ENCODE data around the gene HIVEP3. TPM values are rescaled to one million over a fixed set of nuclear protein-coding genes. Genes with fewer than 3 reads are reported as not detected.

HIVEP3 gene
- total RNA-seq, 1 experiment from 2014 or later: 0.55 TPM

GRCh38 chr1:41536361-41536802 lies 382.3 kb downstream of the HIVEP3 start (continued):
- TF ChIP-seq IRF1 (CRISPR knock-in tag; IDR thresholded peaks at IDR 0.05): no peak
- TF ChIP-seq ZNF219 (CRISPR knock-in tag; IDR thresholded peaks at IDR 0.05; ENCODE audit: borderline replicate concordance): no peak
- TF ChIP-seq SMAD4 (CRISPR knock-in tag; IDR thresholded peaks at IDR 0.05): no peak

- TF ChIP-seq, protein P1, sequence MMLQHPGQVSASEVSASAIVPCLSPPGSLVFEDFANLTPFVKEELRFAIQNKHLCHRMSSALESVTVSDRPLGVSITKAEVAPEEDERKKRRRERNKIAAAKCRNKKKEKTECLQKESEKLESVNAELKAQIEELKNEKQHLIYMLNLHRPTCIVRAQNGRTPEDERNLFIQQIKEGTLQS (CRISPR knock-in tag; conservative IDR thresholded peaks at IDR 0.05): no peak
- no peak for TF ChIP-seq ZNF281 (CRISPR knock-in tag; IDR thresholded peaks at IDR 0.05)
- no peak for TF ChIP-seq ZMAT4 (CRISPR knock-in tag; IDR thresholded peaks at IDR 0.05)
- no peak for TF ChIP-seq FOXK1 (CRISPR knock-in tag; IDR thresholded peaks at IDR 0.05)
- Mint-ChIP-seq H3K4me1 (no peaks in the 10 kb centered on the region), H3K27ac (no peak overlapping the region), H3K27me3 (ENCODE audit: low read depth) (no peaks in the 10 kb centered on the region; the same call in 1 of the 2 replicates), H3K9me3 (peaks cover 14% of the 10 kb centered on the region), H3K36me3 (no peaks in the 10 kb centered on the region), H3K4me3 (no peak overlapping the region)
- ChIA-PET CTCF (interaction anchor here (1.2 to 4.1 kb wide), 2 partner anchors 19 to 38 kb away, joined by 3 to 22 read pairs; no protein-coding TSS in a partner anchor), POLR2A (no interaction called here)
- DNase-seq (ENCODE audit: low spot score) (no peak), ATAC-seq (no peak)
Measured at GRCh38 chr1:41535716-41536115, 383.0 kb downstream of the HIVEP3 start.

DNA sequence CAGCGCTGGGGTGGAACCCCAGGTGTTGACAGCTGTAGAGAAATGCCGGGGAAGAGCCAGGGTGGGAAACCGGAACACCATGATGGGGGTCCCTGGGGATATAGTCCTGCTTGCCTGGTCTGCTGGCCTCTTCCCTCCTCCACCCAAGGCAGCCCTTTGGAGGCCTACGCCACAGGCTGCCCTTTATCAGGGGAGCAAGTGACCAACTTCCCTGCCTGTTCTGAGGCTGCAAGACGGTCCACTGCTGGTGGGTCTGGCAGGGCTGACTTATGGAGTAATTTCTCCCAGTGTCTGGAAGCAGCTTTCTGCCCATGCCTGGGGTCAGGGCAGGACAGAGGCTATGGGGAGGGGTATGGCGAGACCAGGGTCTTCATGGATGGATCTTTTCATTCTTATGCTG lies 383.4 kb downstream of the HIVEP3 start:
- DNase-seq (ENCODE audit: low spot score): no peak
- Mint-ChIP-seq H3K9me3 (peaks cover 18% of the 10 kb centered on the region), H3K4me1 (no peaks in the 10 kb centered on the region), H3K36me3 (no peaks in the 10 kb centered on the region), H3K27ac (no peak overlapping the region), H3K4me3 (no peak overlapping the region), H3K27me3 (ENCODE audit: low read depth) (no peaks in the 10 kb centered on the region; the same call in 1 of the 2 replicates)
- no peak for TF ChIP-seq ZNF138 (CRISPR knock-in tag; conservative IDR thresholded peaks at IDR 0.05)
- TF ChIP-seq, protein P2, sequence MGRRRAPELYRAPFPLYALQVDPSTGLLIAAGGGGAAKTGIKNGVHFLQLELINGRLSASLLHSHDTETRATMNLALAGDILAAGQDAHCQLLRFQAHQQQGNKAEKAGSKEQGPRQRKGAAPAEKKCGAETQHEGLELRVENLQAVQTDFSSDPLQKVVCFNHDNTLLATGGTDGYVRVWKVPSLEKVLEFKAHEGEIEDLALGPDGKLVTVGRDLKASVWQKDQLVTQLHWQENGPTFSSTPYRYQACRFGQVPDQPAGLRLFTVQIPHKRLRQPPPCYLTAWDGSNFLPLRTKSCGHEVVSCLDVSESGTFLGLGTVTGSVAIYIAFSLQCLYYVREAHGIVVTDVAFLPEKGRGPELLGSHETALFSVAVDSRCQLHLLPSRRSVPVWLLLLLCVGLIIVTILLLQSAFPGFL (CRISPR knock-in tag; IDR thresholded peaks at IDR 0.05; ENCODE audit: borderline replicate concordance): no peak
- TF ChIP-seq, protein P3, sequence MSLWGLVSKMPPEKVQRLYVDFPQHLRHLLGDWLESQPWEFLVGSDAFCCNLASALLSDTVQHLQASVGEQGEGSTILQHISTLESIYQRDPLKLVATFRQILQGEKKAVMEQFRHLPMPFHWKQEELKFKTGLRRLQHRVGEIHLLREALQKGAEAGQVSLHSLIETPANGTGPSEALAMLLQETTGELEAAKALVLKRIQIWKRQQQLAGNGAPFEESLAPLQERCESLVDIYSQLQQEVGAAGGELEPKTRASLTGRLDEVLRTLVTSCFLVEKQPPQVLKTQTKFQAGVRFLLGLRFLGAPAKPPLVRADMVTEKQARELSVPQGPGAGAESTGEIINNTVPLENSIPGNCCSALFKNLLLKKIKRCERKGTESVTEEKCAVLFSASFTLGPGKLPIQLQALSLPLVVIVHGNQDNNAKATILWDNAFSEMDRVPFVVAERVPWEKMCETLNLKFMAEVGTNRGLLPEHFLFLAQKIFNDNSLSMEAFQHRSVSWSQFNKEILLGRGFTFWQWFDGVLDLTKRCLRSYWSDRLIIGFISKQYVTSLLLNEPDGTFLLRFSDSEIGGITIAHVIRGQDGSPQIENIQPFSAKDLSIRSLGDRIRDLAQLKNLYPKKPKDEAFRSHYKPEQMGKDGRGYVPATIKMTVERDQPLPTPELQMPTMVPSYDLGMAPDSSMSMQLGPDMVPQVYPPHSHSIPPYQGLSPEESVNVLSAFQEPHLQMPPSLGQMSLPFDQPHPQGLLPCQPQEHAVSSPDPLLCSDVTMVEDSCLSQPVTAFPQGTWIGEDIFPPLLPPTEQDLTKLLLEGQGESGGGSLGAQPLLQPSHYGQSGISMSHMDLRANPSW (CRISPR knock-in tag; conservative IDR thresholded peaks at IDR 0.05; ENCODE audit: low read depth): no peak
- TF ChIP-seq, protein P4, sequence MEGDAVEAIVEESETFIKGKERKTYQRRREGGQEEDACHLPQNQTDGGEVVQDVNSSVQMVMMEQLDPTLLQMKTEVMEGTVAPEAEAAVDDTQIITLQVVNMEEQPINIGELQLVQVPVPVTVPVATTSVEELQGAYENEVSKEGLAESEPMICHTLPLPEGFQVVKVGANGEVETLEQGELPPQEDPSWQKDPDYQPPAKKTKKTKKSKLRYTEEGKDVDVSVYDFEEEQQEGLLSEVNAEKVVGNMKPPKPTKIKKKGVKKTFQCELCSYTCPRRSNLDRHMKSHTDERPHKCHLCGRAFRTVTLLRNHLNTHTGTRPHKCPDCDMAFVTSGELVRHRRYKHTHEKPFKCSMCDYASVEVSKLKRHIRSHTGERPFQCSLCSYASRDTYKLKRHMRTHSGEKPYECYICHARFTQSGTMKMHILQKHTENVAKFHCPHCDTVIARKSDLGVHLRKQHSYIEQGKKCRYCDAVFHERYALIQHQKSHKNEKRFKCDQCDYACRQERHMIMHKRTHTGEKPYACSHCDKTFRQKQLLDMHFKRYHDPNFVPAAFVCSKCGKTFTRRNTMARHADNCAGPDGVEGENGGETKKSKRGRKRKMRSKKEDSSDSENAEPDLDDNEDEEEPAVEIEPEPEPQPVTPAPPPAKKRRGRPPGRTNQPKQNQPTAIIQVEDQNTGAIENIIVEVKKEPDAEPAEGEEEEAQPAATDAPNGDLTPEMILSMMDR (IDR thresholded peaks at IDR 0.05): no peak
- no peak for TF ChIP-seq ZNF317 (CRISPR knock-in tag; IDR thresholded peaks at IDR 0.05; ENCODE audit: borderline replicate concordance, low read depth)
- no peak for TF ChIP-seq ZMAT4 (CRISPR knock-in tag; IDR thresholded peaks at IDR 0.05)
- no peak for ATAC-seq
- CTCF ChIA-PET: interaction anchor here (1.2 to 1.5 kb wide), 2 partner anchors 22 to 39 kb away, joined by 3 to 4 read pairs; no protein-coding TSS in a partner anchor
- POLR2A ChIA-PET: no interaction called here

All from WTC11 (cell line).